Mucosa of gallbladder (tissue), 1 donor: ENCODE results near the gene LPP. TPM values are rescaled to one million over a fixed set of nuclear protein-coding genes. Genes with fewer than 3 reads are reported as not detected.

Source experiments
- DNase-seq: peaks from one replicate; pipeline ENCODE4 v3.0.0-alpha.2; 2020; ENCODE audit warnings: low spot score
- total RNA-seq: library from RNA; stranded (reverse); gene quantifications from one replicate; pipeline ENCODE4 v1.2.1, GENCODE V29; 2021
- donor health status: DM: no; HTN: no; CAD: no.

LPP gene
- total RNA-seq, 1 donor from 2014 or later = 478 TPM

GRCh38 chr3:188546835-188547670 lies 393.1 kb downstream of the LPP start:
- no peak for DNase-seq

GRCh38 chr3:188553569-188553968 lies 399.6 kb downstream of the LPP start:
- DNase-seq = no peak

GRCh38 chr3:188554404-188554803 lies 400.4 kb downstream of the LPP start:
- no peak for DNase-seq

GRCh38 chr3:188557235-188557634 lies 403.3 kb downstream of the LPP start:
- DNase-seq = no peak

GRCh38 chr3:188558343-188559071 lies 404.6 kb downstream of the LPP start:
- no peak for DNase-seq

GRCh38 chr3:188559072-188559429 lies 405.1 kb downstream of the LPP start:
- no peak for DNase-seq

- no peak for DNase-seq
Observed at GRCh38 chr3:188559856-188560255, 405.9 kb downstream of the LPP start.

- no peak for DNase-seq
Observed at GRCh38 chr3:188562144-188562543, 408.2 kb downstream of the LPP start.

GRCh38 chr3:188567478-188568195 lies 413.7 kb downstream of the LPP start:
- DNase-seq = no peak

- DNase-seq = no peak
Observed at GRCh38 chr3:188568736-188569135, 414.8 kb downstream of the LPP start.

GRCh38 chr3:188571531-188572095 lies 417.7 kb downstream of the LPP start:
- no peak for DNase-seq

GRCh38 chr3:188573291-188573940 lies 419.5 kb downstream of the LPP start:
- DNase-seq = no peak

GRCh38 chr3:188573956-188574355 lies 420.0 kb downstream of the LPP start:
- no peak for DNase-seq

GRCh38 chr3:188574885-188575284 lies 420.9 kb downstream of the LPP start:
- no peak for DNase-seq

GRCh38 chr3:188575501-188575900 lies 421.5 kb downstream of the LPP start:
- no peak for DNase-seq

GRCh38 chr3:188577539-188577938 lies 423.6 kb downstream of the LPP start:
- DNase-seq = no peak

- DNase-seq = peak; percentile 45
Observed at GRCh38 chr3:188578576-188579363, 424.8 kb downstream of the LPP start.

GRCh38 chr3:188580223-188580622 lies 426.3 kb downstream of the LPP start:
- no peak for DNase-seq

- DNase-seq = no peak
Observed at GRCh38 chr3:188580659-188581058, 426.7 kb downstream of the LPP start.

GRCh38 chr3:188581365-188581764 lies 427.4 kb downstream of the LPP start:
- no peak for DNase-seq

- DNase-seq = no peak
Observed at GRCh38 chr3:188581792-188582191, 427.8 kb downstream of the LPP start.
